GM12875 (cell line): Measurements from ENCODE around the gene CTDSPL.
"Not testable (repeated sequence)": the region's sequence is repeated elsewhere in the genome, so short reads cannot be mapped to it uniquely, and the experiment has no call there.

Source experiments
- H3K4me3 ChIP-seq: one replicate; pipeline ENCODE4 v1.5.1; 2011; ENCODE audit warnings: low read depth, low read length, control low read depth
- CTCF ChIP-seq: IDR thresholded peaks from 2 replicates; pipeline ENCODE4 v1.5.1; 2011; ENCODE audit warnings: low read depth, mild to moderate bottlenecking, control low read depth, inconsistent platforms, low read length, moderate library complexity, borderline replicate concordance; ENCODE audit not compliant: insufficient read depth

Gene CTDSPL

GRCh38 chr3:38030126-38031021, 168.7 kb downstream of the CTDSPL start:
- TF ChIP-seq CTCF, result no peak
- H3K4me3 ChIP-seq, result no peak overlapping the region

GRCh38 chr3:38031022-38031994, 169.6 kb downstream of the CTDSPL start:
- no peak for TF ChIP-seq CTCF
- no peak overlapping the region for H3K4me3 ChIP-seq

GRCh38 chr3:38032328-38032865, 170.7 kb downstream of the CTDSPL start:
- no peak for TF ChIP-seq CTCF
- H3K4me3 ChIP-seq, result no peak overlapping the region

- H3K4me3 ChIP-seq, result not testable (repeated sequence)
Observed at GRCh38 chr3:38033586-38033985, 171.9 kb downstream of the CTDSPL start.
